DND-41 (cell line): Measurements from ENCODE around the gene TBC1D4.

Experiments
- CTCF ChIP-seq: IDR thresholded peaks from 2 replicates; pipeline ENCODE4 v1.5.1; 2012; ENCODE audit warnings: borderline replicate concordance, low read length, moderate library complexity, mild to moderate bottlenecking; ENCODE audit not compliant: poor library complexity, severe bottlenecking; ENCODE audit errors: extremely low read depth
- EZH2 ChIP-seq: IDR thresholded peaks from 3 replicates; pipeline ENCODE4 v1.6.1; 2012; ENCODE audit warnings: borderline replicate concordance, low read depth, mild to moderate bottlenecking, moderate library complexity, low read length, inconsistent platforms; ENCODE audit not compliant: severe bottlenecking

DNA sequence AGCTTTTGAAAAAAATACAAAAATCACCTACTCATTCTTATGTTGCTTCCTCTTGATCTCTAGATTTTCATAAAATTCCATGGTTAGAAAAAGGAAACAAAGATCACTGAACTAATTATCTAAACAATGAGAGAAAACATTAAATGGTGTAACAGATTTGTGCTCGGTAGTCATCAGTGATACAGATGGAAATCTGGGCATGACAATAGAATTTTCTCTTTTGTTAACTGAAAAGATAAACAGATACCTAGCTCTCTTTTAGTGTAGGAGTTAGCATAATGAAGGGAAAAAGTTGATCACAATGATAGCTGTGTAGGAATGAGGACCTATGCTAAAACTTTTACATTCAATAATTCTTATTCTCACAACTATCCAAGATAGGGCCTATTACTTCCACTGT, 103.7 kb downstream of the TBC1D4 start:
- TF ChIP-seq CTCF, result no peak
- no peak for TF ChIP-seq EZH2
